HG03196 (cell line): ENCODE measurements around the gene GIT2.

Experiments
- ATAC-seq: cut with Tn5 transposase; IDR thresholded peaks from one replicate; pipeline ENCODE4 v1.9.1; 2021; ENCODE audit not compliant: unreplicated experiment

The GIT2 gene

DNA sequence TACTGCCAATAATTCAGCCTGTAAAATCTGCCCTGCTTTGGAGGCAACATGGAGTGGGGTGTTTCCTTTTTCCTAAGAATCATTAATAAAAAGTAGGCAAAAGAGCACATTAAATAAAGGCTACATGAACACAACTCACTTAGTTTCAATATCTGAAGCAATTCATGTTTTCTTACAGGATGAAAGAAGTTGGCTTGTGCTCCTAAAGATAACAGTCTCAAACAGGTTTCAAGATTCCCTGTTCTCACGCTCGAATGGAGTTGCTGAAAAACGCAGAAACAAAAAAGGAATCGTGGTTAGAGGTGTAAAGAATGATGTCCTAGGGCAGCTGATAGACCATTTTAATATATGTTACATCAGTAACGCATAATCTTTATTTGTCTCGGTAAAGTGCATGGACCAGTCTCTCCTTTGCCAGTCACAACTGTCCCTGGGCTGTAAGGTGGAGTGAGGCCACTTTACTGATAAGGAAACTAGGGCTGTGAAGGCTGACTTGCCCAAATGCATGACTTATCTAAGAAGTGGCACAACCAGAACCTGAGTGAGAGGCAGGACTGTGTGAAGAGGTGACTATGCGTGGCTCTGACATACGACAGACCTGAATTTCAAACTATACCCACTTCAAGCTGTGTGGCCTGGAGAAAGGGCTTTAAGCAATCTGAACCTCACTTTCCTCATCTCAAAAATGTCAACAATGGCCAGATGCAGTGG is 12.6 kb downstream of the GIT2 start:
- no peak for ATAC-seq

DNA sequence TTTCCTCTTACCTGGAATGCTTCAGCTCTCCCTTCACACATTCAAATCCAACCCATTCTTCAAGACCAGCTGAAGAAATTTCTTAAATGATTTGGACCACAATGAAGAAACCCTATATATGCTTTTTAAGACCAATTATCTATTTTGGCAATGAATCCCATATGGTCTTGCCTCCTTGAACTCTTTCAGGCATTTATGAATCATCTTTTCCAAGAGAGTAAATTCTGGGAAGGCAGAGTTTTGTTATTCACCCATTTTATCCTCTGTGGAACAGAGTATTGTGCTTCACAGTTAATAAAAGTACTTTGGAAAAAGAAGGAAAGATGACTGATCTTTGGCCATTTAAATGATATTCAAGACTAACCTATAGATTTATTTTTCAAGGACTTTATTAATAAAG is 14.0 kb downstream of the GIT2 start:
- ATAC-seq, result no peak

GRCh38 chr12:109981311-109981710 is 14.9 kb downstream of the GIT2 start:
- no peak for ATAC-seq

- no peak for ATAC-seq
Observed at GRCh38 chr12:109972821-109973220, 23.3 kb downstream of the GIT2 start.

DNA sequence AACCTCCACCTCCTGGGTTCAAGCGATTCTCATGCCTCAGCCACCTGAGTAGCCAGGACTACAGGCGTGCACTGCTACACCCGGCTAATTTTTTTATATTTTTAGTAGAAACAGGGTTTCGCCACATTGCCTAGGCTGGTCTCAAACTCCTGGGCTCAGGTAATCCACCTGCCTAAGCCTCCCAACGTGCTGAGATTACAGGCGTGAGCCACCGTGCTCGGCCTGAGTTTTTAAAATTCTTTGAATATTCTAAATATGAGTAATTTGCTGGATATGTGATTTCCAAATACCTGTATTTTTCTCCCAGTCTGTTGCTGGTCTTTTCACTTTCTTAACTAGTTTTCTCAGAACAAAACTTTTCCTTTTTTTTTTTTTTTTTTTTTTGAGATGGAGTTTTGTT is 27.4 kb downstream of the GIT2 start:
- no peak for ATAC-seq

DNA sequence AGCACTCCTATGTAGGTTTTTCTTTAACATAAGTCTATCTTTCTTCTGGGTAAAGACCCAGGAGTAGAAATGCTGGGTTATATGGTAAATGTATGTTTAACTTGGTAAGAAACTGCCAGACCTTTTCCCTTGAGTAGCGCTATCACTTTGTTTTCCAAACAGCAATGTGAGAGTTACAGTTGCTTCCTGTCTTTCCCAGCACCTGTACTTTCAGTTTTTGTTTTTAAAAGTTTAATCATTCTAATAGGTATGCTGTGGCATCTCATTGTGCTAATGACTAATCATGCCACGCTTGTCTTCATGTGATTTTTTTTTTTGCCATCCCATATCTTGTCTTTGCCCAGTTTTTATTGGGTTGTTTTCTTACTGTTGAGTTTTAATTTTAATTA is 28.1 kb downstream of the GIT2 start:
- no peak for ATAC-seq

DNA sequence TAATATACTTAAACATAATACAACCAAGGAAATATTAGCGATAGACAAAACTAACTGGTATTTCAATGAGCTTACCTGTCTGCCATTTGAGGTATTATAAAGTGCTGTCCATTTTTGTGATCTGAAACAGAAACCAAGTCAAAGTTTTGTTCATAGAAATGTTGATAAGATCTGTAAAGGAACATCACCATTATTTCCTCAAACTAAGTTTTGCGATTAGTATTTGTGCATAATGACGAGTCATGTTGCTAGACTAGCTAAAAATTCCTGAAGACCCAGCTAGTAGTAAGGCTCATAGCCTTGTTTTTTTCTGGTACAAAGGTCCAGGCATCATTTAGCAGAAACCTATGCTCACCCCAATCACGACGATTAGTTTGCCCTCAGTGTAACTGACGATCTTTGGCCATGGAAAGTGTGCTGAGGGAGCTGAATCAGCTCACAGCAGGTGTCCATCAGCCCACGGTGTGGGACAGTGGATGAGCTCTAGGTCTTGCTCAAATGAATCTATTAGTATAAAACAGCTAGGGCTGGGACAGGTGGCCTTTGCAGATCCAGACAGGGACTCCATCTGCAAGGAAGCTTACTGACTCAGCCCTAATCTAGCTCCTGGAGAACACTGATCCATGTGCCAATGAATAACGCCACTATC is 28.7 kb downstream of the GIT2 start:
- ATAC-seq, result no peak

GRCh38 chr12:109966546-109966945 is 29.6 kb downstream of the GIT2 start:
- ATAC-seq, result no peak

- ATAC-seq, result no peak
Observed at GRCh38 chr12:109963743-109964429, 32.3 kb downstream of the GIT2 start.

GRCh38 chr12:109963330-109963729 is 32.8 kb downstream of the GIT2 start:
- ATAC-seq, result no peak

DNA sequence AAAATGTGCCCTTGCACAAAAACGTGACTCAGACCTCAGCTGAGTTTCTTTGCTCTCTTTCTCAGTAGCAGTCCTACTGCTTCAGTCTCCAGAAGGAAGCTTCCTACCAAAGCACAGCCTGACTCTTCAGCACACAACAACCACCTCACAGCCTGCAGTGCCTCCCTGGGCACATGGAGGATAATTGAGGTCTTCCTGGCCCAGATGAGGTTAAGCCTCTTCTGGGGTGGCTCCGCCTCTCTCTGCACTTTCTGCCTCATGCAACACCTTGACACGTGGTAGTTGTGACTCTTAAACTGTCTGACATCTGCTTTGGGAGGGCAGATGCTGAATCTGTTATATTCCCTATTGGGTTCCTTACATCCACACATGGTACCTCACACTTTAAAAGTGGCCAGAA is 33.8 kb downstream of the GIT2 start:
- ATAC-seq, result no peak

DNA sequence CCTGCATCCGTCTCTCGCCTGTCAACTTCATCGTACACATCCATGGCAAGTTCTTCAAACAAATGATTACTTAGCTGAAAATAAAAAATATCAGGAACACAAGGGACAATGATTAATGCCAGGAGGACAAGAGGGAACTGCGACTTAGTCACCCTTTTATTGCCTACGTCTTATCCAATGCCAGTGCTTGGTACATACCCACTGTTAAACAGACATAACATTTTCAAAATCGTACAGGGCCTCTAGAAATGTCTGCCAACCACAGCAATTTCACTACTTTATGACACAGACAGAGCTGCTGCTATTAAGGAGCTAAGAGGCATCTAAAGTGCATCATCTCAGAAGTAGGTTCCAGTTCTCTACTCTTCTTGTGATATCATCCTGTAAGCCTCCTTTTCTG is 34.6 kb downstream of the GIT2 start:
- no peak for ATAC-seq

- no peak for ATAC-seq
Observed at GRCh38 chr12:109961201-109961600, 35.0 kb downstream of the GIT2 start.

DNA sequence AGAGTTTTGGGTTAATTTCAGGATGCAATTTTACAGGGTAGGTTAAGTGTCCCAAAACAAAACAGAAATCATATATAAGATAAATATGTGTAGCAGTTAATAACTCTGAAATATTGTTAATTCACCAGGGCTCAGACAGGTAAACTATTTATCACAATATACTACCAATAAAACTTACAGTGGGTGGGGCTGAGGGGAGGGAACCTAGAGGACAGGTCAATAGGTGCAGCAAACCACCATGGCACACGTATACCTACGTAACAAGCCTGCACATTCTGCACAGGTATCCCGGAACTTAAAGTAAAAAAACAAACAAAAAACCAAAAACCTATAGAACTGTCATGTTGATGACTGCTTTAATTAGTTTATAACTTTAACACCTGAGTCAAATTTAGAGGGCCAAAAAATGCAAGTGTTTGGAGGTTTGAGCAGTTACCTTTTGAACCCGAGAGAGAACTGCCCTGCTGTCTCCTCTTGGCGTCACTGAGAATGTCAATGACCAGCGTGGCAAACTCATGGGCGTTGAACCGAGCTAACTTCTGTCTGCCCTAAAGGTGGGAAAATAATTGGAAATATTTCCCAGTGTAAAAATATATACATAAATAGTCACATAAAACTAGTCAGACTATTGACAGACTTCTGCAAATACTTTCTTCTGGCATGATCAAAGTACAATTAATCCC is 36.6 kb downstream of the GIT2 start:
- no peak for ATAC-seq

DNA sequence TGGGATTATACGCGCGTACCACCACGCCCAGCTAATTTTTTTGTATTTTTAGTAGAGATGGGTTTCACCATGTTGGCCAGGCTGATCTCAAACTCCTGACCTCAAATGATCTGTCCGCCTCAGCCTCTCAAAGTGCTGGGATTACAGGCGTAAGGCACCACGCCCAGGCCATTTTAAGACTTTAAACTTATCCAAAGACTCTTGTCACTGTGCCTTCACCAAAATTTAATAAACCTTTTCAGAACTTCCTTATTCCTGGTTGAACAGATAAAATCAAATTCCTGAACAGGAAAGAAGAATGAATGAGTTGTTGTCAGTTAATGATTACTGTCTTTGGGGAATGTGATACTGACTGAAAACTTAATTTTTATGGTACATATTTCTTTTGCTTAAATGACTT is 37.8 kb downstream of the GIT2 start:
- no peak for ATAC-seq

DNA sequence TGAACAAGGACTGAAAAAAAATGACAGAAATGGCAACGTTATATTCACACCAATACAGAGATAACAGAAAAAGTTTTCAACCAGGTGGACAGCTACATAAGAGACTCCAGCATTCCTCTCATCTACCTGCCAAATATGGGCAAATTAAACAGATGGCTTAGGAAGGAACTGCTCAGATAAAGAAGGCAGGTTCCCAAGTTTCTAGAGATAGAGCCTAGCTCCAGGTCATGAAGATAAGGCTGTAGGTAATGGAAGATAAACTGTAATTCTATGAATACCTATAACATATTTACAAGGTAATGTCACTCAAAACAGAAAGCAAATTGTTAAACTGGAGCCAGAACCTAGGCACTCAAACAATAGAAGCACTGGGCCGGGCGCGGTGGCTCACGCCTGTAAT is 42.5 kb downstream of the GIT2 start:
- ATAC-seq, result no peak

DNA sequence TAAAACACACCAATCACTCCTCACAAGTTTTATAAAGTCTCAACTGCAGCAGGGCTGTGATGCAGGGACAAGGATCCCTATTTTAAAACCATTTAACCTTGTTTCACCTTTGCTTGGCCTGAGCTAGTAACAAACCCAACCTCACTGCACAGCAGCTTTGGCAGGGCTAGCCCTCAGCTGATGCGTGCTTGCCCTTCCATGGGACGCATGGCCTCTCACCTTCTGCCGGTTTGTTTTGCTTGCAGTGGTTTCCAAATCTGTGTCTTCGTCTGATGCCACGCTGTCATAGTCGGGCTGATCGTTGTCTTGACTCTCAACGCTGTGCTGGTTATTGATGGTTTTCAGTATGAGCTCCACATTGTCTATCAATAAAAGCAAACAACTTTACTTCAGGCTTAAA is 43.3 kb downstream of the GIT2 start:
- ATAC-seq, result no peak

DNA sequence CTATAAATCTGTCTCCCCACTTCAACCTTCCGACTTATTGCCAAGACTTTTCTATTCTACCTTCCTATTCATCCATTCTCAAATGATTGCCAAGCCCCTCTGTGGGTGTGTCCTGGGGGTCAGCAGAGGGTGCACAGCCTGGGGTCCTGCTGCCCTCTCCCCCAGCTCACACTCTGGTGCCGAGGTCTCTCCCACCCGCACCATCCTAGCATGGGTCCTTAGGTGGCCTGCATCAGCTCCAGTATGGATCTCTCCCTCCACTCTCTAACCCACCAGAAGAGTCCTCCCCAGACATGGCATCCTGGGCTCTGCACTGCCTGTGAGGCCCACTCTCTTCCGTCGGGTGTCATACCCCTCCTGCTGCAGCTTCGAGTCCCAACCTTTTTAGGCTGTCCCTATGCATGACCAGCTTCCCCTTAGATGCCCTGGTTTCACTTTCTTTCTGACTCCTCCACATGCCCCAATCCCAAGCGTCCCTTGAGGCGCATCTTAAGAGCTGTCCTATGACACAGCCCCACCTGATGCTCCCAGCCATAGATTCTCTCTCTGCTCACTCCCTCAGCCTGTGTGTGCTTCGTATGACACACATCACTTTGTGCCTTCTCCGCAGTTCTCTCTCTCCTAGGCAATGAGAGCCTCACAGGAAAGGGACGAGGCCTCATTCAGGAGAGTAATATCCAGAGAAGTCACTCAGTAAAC is 43.9 kb downstream of the GIT2 start:
- peak; percentile 47 for ATAC-seq

DNA sequence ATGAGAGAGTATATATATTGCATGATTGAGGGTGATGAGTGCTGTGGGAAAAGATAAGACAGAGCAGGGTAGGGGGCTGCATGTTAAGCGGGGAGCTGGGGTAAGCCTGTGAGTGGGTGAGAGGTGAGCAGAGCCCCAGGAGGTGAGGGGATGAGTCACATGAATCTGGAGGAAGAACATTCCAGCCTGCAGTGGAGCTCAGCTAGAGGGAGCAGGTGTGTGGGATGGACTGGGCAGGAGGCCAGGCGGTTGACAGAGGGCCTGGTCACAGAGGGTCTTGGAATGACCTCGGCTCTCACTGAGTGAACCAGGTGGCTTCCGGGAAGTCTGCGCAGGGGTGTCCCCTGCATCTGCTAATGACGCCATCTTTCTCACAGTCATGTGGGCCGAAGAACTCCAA is 44.4 kb downstream of the GIT2 start:
- no peak for ATAC-seq

DNA sequence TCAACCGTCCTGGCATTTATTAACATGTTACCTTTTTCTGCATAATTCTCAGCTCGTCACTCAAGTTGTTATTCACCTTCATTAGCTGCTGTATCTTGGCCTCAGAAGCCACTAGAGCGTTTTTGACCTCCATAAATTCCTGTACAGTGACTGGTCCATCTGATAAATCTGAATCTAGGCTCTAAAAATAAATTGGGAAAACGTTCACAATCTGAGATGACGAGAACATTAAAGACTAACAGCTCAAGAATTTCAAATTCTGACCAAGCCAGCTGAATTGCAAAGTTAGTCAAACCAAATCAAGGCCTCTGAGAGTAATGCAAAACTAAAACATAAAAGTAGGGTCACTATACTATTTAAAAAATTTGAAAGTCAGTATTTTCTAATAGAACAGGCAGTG is 45.0 kb downstream of the GIT2 start:
- no peak for ATAC-seq

DNA sequence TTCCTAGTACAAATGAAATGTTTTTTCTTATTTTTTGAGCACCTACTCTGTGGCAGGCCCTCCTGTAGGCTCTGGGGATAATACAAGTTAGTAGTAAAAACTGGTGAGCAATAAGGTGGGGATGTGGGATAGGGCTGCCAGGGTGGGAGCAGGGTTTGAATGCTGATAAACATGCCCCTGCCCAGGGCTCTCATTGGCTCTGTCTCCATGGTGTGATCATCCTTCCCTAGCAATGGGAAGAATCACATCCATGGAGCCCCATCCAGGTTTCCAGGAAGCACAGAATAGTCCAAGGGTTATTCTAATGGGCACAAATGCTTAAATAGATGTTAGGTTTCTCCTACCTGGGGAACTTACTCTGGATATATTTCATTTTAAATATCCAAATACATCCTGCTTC is 45.5 kb downstream of the GIT2 start:
- no peak for ATAC-seq
